K562 (cell line): ENCODE results near the gene GTPBP1. TPM values are rescaled to one million over a fixed set of nuclear protein-coding genes. Genes with fewer than 3 reads are reported as not detected.

ENCODE experiments used
- C11orf30 ChIP-seq: fragments of 450-650 bp; IDR thresholded peaks from 2 replicates; pipeline ENCODE4 v1.6.1; 2016; ENCODE audit warnings: low read depth, mild to moderate bottlenecking
- CBX8 ChIP-seq: fragments of 200-600 bp; sonication (generic); IDR thresholded peaks from 2 replicates; pipeline ENCODE4 v1.6.1; 2012; ENCODE audit warnings: borderline replicate concordance, mixed run types, low read depth, mild to moderate bottlenecking, moderate library complexity, mixed read lengths, low read length, control low read depth, inconsistent platforms; ENCODE audit not compliant: poor library complexity, severe bottlenecking; ENCODE audit errors: extremely low read depth
- FOXA1 ChIP-seq: fragments of 450-650 bp; IDR thresholded peaks from 2 replicates; pipeline ENCODE4 v1.6.1; 2016; ENCODE audit warnings: mild to moderate bottlenecking, borderline replicate concordance
- FOXJ2 ChIP-seq: fragments of 200-800 bp; sonication (Bioruptor generic); IDR thresholded peaks from 2 replicates; pipeline ENCODE4 v1.6.1; 2016; ENCODE audit warnings: missing genetic modification characterization, missing compliant biosample characterization
- FOXK1 ChIP-seq: sonication (generic); formaldehyde crosslinking; IDR thresholded peaks from 2 replicates; pipeline ENCODE4 v1.8.0; 2022; ENCODE audit warnings: missing genetic modification reagents, mild to moderate bottlenecking, borderline replicate concordance
- FOXM1 ChIP-seq, 2 experiments: fragments of 450-650 bp in 1 of 2; sonication (generic) in 1 of 2; formaldehyde crosslinking in 1 of 2; IDR thresholded peaks; 2 replicates each; pipeline versions ENCODE4 v1.6.1 to v1.9.0; 2017 to 2022; ENCODE audit warnings: low read depth in 2 of 2, mild to moderate bottlenecking in 2 of 2, missing genetic modification reagents in 1 of 2, moderate library complexity in 1 of 2
- KLF16 ChIP-seq: IDR thresholded peaks from 2 replicates; pipeline ENCODE4 v1.6.1; 2016; ENCODE audit warnings: antibody characterized with exemption
- MEF2D ChIP-seq: conservative IDR thresholded peaks from 2 replicates; pipeline ENCODE4 v1.6.1; 2016; ENCODE audit warnings: low read depth, missing genetic modification characterization, missing compliant biosample characterization
- MTA2 ChIP-seq: fragments of 450-650 bp; IDR thresholded peaks from 2 replicates; pipeline ENCODE4 v1.6.1; 2016; ENCODE audit warnings: low read depth
- NEUROD1 ChIP-seq: fragments of 150-350 bp; IDR thresholded peaks from 2 replicates; pipeline ENCODE4 v1.6.1; 2014; ENCODE audit warnings: borderline replicate concordance, low read length, low read depth; ENCODE audit not compliant: partially characterized antibody
- NONO ChIP-seq, 2 experiments: fragments of 200-400 bp in 1 of 2; fragments of 450-650 bp in 1 of 2; formaldehyde crosslinking in 1 of 2; IDR thresholded peaks; 2 replicates each; pipeline ENCODE4 v1.6.1; 2017; ENCODE audit warnings: low read depth in 2 of 2, mild to moderate bottlenecking in 2 of 2, moderate library complexity in 2 of 2, low read length in 1 of 2
- PHF8 ChIP-seq: fragments of 200-600 bp; sonication (generic); IDR thresholded peaks from 2 replicates; pipeline ENCODE4 v1.6.1; 2012; ENCODE audit warnings: mixed run types, mild to moderate bottlenecking, inconsistent platforms, low read length, moderate library complexity, borderline replicate concordance
- POLR2B ChIP-seq: fragments of 450-650 bp; IDR thresholded peaks from 2 replicates; pipeline ENCODE4 v1.6.1; 2018; ENCODE audit warnings: low read depth; ENCODE audit not compliant: partially characterized antibody
- PRMT5 ChIP-seq: sonication (generic); formaldehyde crosslinking; IDR thresholded peaks from 2 replicates; pipeline ENCODE4 v1.5.0; 2020; ENCODE audit warnings: missing genetic modification reagents
- RFX1 ChIP-seq: fragments of 450-650 bp; IDR thresholded peaks from 2 replicates; pipeline ENCODE4 v1.6.1; 2016; ENCODE audit warnings: mild to moderate bottlenecking, moderate library complexity
- TAF15 ChIP-seq: fragments of 200-400 bp; formaldehyde crosslinking; IDR thresholded peaks from 2 replicates; pipeline ENCODE4 v1.6.1; 2017; ENCODE audit warnings: mild to moderate bottlenecking, low read depth, low read length, moderate library complexity
- ZNF507 ChIP-seq: conservative IDR thresholded peaks from 2 replicates; pipeline ENCODE4 v1.6.1; 2017; ENCODE audit warnings: missing genetic modification characterization, missing compliant biosample characterization
- ZNF551 ChIP-seq: fragments of 250-450 bp; sonication (Bioruptor Pico); IDR thresholded peaks from 2 replicates; pipeline ENCODE4 v1.5.0; 2021; ENCODE audit warnings: mild to moderate bottlenecking, moderate library complexity
- ZNF717 ChIP-seq: fragments of 250-450 bp; sonication (Bioruptor Pico); IDR thresholded peaks from 2 replicates; pipeline ENCODE4 v1.5.0; 2021
- polyA plus RNA-seq, 8 experiments: library from polyadenylated mRNA; depleted of rRNA in 4 of 8; stranded (reverse) in 5 of 8; unstranded in 3 of 8; fragments of >200 nt; fragmentation: Nextera tagmentation in 2 of 8; fragmentation: Illumina TruSeq in 1 of 8; extraction: Ambion mirVana in 2 of 8; extraction: Trizol in 1 of 8; gene quantifications; 2 replicates each; pipeline versions ENCODE4 v1.2.1 to v1.2.3, GENCODE V29; 2011 to 2014; ENCODE audit warnings: inconsistent platforms in 1 of 8, missing spikeins in 1 of 8
- total RNA-seq, 7 experiments: library from RNA; depleted of rRNA in 6 of 7; stranded (reverse); fragments of >200 nt in 6 of 7; fragmentation: Illumina TruSeq in 2 of 7; extraction: Trizol in 2 of 7; gene quantifications; 2 replicates each; pipeline versions ENCODE4 v1.2.1 to v1.2.3, GENCODE V29; 2011 to 2021; ENCODE audit warnings: low replicate concordance in 1 of 7
- TF ChIP-seq, protein P1 (sequence below), 2 experiments: fragments of 450-650 bp in 1 of 2; IDR thresholded peaks; 2 replicates each; pipeline ENCODE4 v1.6.1; 2011 to 2017; ENCODE audit warnings: low read depth in 2 of 2, antibody characterized with exemption in 1 of 2, borderline replicate concordance in 1 of 2, low read length in 1 of 2, mild to moderate bottlenecking in 1 of 2, mixed read lengths in 1 of 2; ENCODE audit not compliant: control insufficient read depth in 1 of 2
- TF ChIP-seq, protein P2 (sequence below): fragments of 450-650 bp; IDR thresholded peaks from 2 replicates; pipeline ENCODE4 v1.6.1; 2014; ENCODE audit warnings: low read depth, mild to moderate bottlenecking, moderate library complexity, borderline replicate concordance

The GTPBP1 gene
- total and polyA plus RNA-seq, 9 of the 15 experiments (the other 6 are each of a cell fraction or from before 2014, with no cell fraction given) = 0.83 to 53.2 (median 23.3) TPM

DNA sequence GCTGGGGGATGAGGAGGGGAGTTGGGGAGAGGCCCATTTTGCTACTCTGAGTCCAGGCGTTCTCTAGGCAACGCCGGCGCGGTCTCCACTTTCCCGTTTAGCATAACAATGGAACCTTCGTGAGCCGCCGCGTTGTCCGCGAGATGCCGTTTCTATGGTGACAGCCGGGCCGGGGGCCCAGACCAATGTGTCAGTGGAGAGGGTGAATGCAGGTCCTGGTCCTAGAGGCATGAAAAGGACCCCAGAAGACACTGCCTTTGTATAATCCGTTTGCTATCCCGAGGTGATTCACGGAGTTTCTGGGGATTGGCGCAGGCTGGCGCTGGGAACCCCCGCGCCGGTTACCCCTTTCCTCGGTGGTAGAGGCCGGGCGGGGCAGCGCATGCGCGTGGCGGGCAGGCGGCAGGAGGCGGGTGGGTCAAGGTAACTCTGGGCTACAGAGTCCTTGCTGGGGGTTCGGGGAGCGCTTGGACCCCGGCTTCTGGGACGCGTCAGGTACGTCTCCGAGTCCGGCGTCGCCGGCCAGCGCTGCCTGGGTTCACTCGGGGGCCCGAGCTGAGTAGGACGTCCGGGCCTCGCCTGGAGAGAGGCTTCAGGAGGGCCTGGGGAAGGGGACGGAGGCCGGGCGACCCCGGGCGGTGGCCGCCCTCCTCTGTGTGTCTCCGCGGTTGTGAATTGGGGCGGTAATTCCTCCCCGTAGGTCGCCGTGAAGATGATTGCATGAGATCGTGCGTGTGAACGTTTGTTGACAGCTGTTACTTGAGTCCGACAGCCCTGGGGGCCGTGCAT is 49.3 kb upstream of the GTPBP1 start, which contains the start of the genes CBY1 and FAM227A (continued):
- TF ChIP-seq PHF8 (peak; percentile 66; the same call in 1 of the 2 replicates), FOXM1 (IDR thresholded peaks at IDR 0.05; ENCODE audit: low read depth) (no peak), FOXM1 (CRISPR knock-in tag; IDR thresholded peaks at IDR 0.05; ENCODE audit: low read depth) (no peak), NEUROD1 (no peak), KLF16 (no peak), MEF2D (tag) (no peak), CBX8 (no peak), ZNF717 (CRISPR knock-in tag) (no peak), RFX1 (peak; percentile 97), MTA2 (no peak), POLR2B (peak; percentile 66), C11orf30 (no peak), NONO (IDR thresholded peaks at IDR 0.05; ENCODE audit: low read depth in 2 of 2, low read length in 1 of 2) (peak in 1 of 2 experiments; percentile 99; a peak in 2 of 4 replicates), TAF15 (no peak), ZNF551 (CRISPR knock-in tag) (no peak), ZNF507 (tag) (no peak), FOXA1 (no peak), FOXJ2 (tag) (peak; percentile 81), PRMT5 (CRISPR knock-in tag) (no peak), FOXK1 (no peak)
- TF ChIP-seq, protein P1, sequence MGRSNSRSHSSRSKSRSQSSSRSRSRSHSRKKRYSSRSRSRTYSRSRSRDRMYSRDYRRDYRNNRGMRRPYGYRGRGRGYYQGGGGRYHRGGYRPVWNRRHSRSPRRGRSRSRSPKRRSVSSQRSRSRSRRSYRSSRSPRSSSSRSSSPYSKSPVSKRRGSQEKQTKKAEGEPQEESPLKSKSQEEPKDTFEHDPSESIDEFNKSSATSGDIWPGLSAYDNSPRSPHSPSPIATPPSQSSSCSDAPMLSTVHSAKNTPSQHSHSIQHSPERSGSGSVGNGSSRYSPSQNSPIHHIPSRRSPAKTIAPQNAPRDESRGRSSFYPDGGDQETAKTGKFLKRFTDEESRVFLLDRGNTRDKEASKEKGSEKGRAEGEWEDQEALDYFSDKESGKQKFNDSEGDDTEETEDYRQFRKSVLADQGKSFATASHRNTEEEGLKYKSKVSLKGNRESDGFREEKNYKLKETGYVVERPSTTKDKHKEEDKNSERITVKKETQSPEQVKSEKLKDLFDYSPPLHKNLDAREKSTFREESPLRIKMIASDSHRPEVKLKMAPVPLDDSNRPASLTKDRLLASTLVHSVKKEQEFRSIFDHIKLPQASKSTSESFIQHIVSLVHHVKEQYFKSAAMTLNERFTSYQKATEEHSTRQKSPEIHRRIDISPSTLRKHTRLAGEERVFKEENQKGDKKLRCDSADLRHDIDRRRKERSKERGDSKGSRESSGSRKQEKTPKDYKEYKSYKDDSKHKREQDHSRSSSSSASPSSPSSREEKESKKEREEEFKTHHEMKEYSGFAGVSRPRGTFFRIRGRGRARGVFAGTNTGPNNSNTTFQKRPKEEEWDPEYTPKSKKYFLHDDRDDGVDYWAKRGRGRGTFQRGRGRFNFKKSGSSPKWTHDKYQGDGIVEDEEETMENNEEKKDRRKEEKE (IDR thresholded peaks at IDR 0.05; ENCODE audit: borderline replicate concordance in 1 of 2, control insufficient read depth in 1 of 2, low read depth in 2 of 2, low read length in 1 of 2) = peak in 1 of 2 experiments; percentile 95; a peak in 2 of 4 replicates
- TF ChIP-seq, protein P2, sequence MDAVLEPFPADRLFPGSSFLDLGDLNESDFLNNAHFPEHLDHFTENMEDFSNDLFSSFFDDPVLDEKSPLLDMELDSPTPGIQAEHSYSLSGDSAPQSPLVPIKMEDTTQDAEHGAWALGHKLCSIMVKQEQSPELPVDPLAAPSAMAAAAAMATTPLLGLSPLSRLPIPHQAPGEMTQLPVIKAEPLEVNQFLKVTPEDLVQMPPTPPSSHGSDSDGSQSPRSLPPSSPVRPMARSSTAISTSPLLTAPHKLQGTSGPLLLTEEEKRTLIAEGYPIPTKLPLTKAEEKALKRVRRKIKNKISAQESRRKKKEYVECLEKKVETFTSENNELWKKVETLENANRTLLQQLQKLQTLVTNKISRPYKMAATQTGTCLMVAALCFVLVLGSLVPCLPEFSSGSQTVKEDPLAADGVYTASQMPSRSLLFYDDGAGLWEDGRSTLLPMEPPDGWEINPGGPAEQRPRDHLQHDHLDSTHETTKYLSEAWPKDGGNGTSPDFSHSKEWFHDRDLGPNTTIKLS = peak; percentile 48; the same call in 1 of the 2 replicates
